B cell (primary cell): ENCODE measurements around the gene KIFBP. TPM values are rescaled to one million over a fixed set of nuclear protein-coding genes. Genes with fewer than 3 reads are reported as not detected.

Source experiments
- ATAC-seq: fragments of 200-7000 bp; cut with Tn5 transposase; one replicate; pipeline ENCODE4 v1.10.0; 2021; ENCODE audit warnings: low read depth, mild to moderate bottlenecking, moderate number of reproducible peaks, moderate library complexity
- CTCF ChIA-PET: fragments of 350-600 bp; sonication (Branson Sonifier 250); formaldehyde crosslinking; loops from one replicate; lab custom pipeline; 2021; ENCODE audit warnings: antibody characterized with exemption, inconsistent platforms; lab: Charles Lee
- POLR2A ChIA-PET: fragments of 350-600 bp; sonication (Branson Sonifier 250); formaldehyde crosslinking; loops from one replicate; lab custom pipeline; 2021; ENCODE audit warnings: antibody characterized with exemption; lab: Charles Lee
- DNase-seq: peaks from one replicate; pipeline ENCODE4 v3.0.0; 2013
- H2AFZ ChIP-seq: 2 replicates; pipeline ENCODE4 v1.6.1; 2012; ENCODE audit warnings: mild to moderate bottlenecking, low read depth, low read length; ENCODE audit not compliant: insufficient read depth, poor library complexity, severe bottlenecking
- H3K27ac ChIP-seq, 2 donors: 1 replicate in 1 of 2; 2 replicates in 1 of 2; pipeline ENCODE4 v1.5.1; 2012 to 2013; ENCODE audit warnings: low read length in 2 of 2, mild to moderate bottlenecking in 2 of 2, moderate library complexity in 1 of 2
- H3K27me3 ChIP-seq, 4 experiments: fragments of 200-600 bp in 1 of 4; sonication (generic) in 1 of 4; replicated peaks in 1 of 4; 1 replicate in 2 of 4; 2 replicates in 2 of 4; pipeline versions ENCODE4 v1.6.1 to v1.7.0; 2013 to 2016; ENCODE audit warnings: low read length in 3 of 4, mild to moderate bottlenecking in 2 of 4, mixed read lengths in 1 of 4, moderate library complexity in 1 of 4; ENCODE audit not compliant: insufficient read depth in 4 of 4, control insufficient read depth in 3 of 4; ENCODE audit errors: control extremely low read depth in 1 of 4
- H3K36me3 ChIP-seq, 2 experiments: replicated peaks in 1 of 2; 1 replicate in 1 of 2; 2 replicates in 1 of 2; pipeline versions ENCODE4 v1.6.1 to v1.7.1; 2013; ENCODE audit warnings: low read length in 1 of 2; ENCODE audit not compliant: insufficient read depth in 2 of 2, control insufficient read depth in 1 of 2; ENCODE audit errors: control extremely low read depth in 1 of 2, extremely low read depth in 1 of 2
- H3K4me1 ChIP-seq, 2 donors: fragments of 200-600 bp in 1 of 2; sonication (generic) in 1 of 2; 1 replicate in 1 of 2; 2 replicates in 1 of 2; pipeline versions ENCODE4 v1.5.1 to v1.6.1; 2013 to 2017; ENCODE audit warnings: low read length in 2 of 2; ENCODE audit not compliant: control insufficient read depth in 2 of 2, insufficient read depth in 2 of 2
- H3K4me2 ChIP-seq: replicated peaks from 2 replicates; pipeline ENCODE3; 2012; ENCODE audit warnings: mild to moderate bottlenecking, low read depth, low read length; ENCODE audit not compliant: poor library complexity, severe bottlenecking
- H3K4me3 ChIP-seq, 5 experiments: fragments of 200-600 bp in 1 of 5; sonication (generic) in 1 of 5; 1 replicate in 3 of 5; 2 replicates in 2 of 5; pipeline versions ENCODE4 v1.5.1 to v1.7.0; 2011 to 2016; ENCODE audit warnings: low read length in 4 of 5, mild to moderate bottlenecking in 4 of 5, low read depth in 2 of 5, control low read depth in 1 of 5, moderate library complexity in 1 of 5; ENCODE audit not compliant: insufficient read depth in 1 of 5; ENCODE audit errors: control extremely low read depth in 1 of 5, extremely low read depth in 1 of 5
- H3K79me2 ChIP-seq: fragments of 200-600 bp; sonication (generic); one replicate; pipeline ENCODE4 v1.6.0; 2016; ENCODE audit warnings: low read length; ENCODE audit not compliant: control insufficient read depth, insufficient read depth
- H3K9ac ChIP-seq: fragments of 200-600 bp; sonication (generic); 2 replicates; pipeline ENCODE4 v1.6.1; 2017; ENCODE audit warnings: mild to moderate bottlenecking, low read length, moderate library complexity
- H3K9me3 ChIP-seq, 3 donors: one replicate each; pipeline versions ENCODE4 v1.6.1 to v1.7.1; 2013; ENCODE audit warnings: low read length in 2 of 3; ENCODE audit not compliant: control insufficient read depth in 2 of 3, insufficient read depth in 1 of 3; ENCODE audit errors: control extremely low read depth in 1 of 3
- H4K20me1 ChIP-seq: 2 replicates; pipeline ENCODE4 v1.6.0; 2012; ENCODE audit warnings: mild to moderate bottlenecking, low read length; ENCODE audit not compliant: insufficient read depth, control insufficient read depth, poor library complexity, severe bottlenecking
- H3K27ac Mint-ChIP-seq: one replicate; pipeline ENCODE4 v1.8.0; 2021; ENCODE audit warnings: mixed read lengths
- H3K27me3 Mint-ChIP-seq: one replicate; pipeline ENCODE4 v1.8.0; 2021; ENCODE audit warnings: mixed read lengths
- H3K4me1 Mint-ChIP-seq: one replicate; pipeline ENCODE4 v1.8.0; 2021; ENCODE audit warnings: mixed read lengths
- H3K4me3 Mint-ChIP-seq: one replicate; pipeline ENCODE4 v1.8.0; 2021; ENCODE audit warnings: mixed read lengths
- H3K9me3 Mint-ChIP-seq: one replicate; pipeline ENCODE4 v1.8.0; 2022; ENCODE audit warnings: mixed read lengths; ENCODE audit not compliant: insufficient read depth
- EZH2 ChIP-seq: IDR thresholded peaks from 2 replicates; pipeline ENCODE4 v1.6.1; 2012; ENCODE audit warnings: borderline replicate concordance, low read depth, mild to moderate bottlenecking, moderate library complexity, low read length; ENCODE audit not compliant: insufficient read depth, poor library complexity, severe bottlenecking
- WGBS: methylation state at CpG from one replicate; pipeline ENCODE4 v1.1.5; 2013; ENCODE audit warnings: missing lambda C conversion rate; ENCODE audit not compliant: insufficient coverage; 5-methylcytosine and 5-hydroxymethylcytosine counted together
- intact Hi-C: fragments of 100-400 bp; cut with micrococcal nuclease; formaldehyde crosslinking; loops from one replicate; pipeline ENCODE4 v1.10.0; 2022
- polyA plus RNA-seq: library from polyadenylated mRNA; depleted of rRNA; stranded (reverse); fragments of >200 nt; gene quantifications from 2 replicates; pipeline ENCODE4 v1.2.3, GENCODE V29; 2012
- total RNA-seq, 2 donors: library from RNA; stranded (reverse); fragments of 120-200 nt in 1 of 2; gene quantifications; 1 replicate in 1 of 2; 2 replicates in 1 of 2; pipeline versions ENCODE4 v1.2.3 to v1.2.4, GENCODE V29; 2013 to 2022
- TF ChIP-seq, protein P1 (sequence below): fragments of 200-600 bp; IDR thresholded peaks from one replicate; pipeline ENCODE4 v1.8.0; 2022; ENCODE audit warnings: antibody characterized with exemption, mild to moderate bottlenecking

The KIFBP gene
- total and polyA plus RNA-seq, 2 donors (not counting 1 experiment from before 2014, with no cell fraction given) = 5.2 to 13.5 TPM

DNA sequence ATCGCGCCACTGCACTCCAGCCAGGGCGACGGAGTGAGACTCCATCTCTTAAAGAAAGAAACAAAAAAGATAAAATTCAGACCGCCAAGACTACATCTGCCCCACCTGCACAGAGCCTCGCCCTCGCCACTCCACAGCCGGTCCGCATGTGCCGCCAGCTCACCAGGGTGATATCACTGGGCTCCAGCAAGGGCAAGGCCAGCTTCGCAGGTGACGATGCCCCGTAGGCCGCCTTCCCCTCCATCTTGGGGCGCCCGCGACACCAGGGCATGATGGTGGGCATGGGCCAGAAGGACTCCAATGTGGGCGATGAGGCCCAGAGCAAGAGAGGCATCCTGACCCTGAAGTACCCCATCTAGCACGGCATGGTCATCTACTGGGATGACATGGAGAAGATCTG is 34.0 kb downstream of the KIFBP start:
- TF ChIP-seq, protein P1, sequence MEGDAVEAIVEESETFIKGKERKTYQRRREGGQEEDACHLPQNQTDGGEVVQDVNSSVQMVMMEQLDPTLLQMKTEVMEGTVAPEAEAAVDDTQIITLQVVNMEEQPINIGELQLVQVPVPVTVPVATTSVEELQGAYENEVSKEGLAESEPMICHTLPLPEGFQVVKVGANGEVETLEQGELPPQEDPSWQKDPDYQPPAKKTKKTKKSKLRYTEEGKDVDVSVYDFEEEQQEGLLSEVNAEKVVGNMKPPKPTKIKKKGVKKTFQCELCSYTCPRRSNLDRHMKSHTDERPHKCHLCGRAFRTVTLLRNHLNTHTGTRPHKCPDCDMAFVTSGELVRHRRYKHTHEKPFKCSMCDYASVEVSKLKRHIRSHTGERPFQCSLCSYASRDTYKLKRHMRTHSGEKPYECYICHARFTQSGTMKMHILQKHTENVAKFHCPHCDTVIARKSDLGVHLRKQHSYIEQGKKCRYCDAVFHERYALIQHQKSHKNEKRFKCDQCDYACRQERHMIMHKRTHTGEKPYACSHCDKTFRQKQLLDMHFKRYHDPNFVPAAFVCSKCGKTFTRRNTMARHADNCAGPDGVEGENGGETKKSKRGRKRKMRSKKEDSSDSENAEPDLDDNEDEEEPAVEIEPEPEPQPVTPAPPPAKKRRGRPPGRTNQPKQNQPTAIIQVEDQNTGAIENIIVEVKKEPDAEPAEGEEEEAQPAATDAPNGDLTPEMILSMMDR = no peak
- TF ChIP-seq EZH2 = no peak
- CTCF ChIA-PET = no interaction called here
- Mint-ChIP-seq H3K9me3 (no peaks in the 10 kb centered on the region), H3K27ac (no peak overlapping the region), H3K27me3 (no peaks in the 10 kb centered on the region), H3K4me3 (no peak overlapping the region), H3K4me1 (no peaks in the 10 kb centered on the region)
- DNase-seq = no peak
- Histone ChIP-seq H3K9ac (no peak overlapping the region), H3K4me2 (no peak overlapping the region), H4K20me1 (no peaks in the 10 kb centered on the region), H3K27me3 (no peaks in the 10 kb centered on the region), H2AFZ (no peak overlapping the region), H3K4me1 (no peaks in the 10 kb centered on the region), H3K4me3 (no peak overlapping the region), H3K36me3 (no peaks in the 10 kb centered on the region), H3K9me3 (no peaks in the 10 kb centered on the region), H3K27ac (no peak overlapping the region), H3K79me2 (no peaks in the 10 kb centered on the region)
- intact Hi-C loops = no loop called here
- POLR2A ChIA-PET = no interaction called here
- no peak for ATAC-seq
- 98% methylated on average over 19 of the region's 19 CpGs for WGBS

DNA sequence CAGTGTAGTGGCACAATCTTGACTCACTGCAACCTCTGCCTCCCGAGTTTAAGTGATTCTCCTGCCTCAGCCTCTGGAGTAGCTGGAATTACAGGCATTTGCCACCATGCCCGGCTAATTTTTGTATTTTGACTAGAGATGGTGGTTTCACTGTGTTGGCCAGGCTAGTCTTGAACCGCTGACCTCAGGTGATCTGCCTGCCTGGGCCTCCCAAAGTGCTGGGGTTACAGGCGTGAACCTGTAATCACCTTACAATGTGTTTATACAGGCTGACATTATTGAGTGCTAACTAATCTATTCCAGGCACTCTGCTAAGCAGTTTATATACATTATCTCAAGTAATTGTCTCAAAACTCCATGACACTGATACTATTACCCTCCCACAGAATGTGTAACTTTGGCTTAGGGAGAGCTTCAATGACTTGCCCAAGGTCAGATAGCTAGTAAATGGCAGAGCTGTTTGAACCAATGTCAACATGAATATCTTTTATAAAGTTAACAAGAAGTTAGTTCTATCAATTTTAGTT is 36.8 kb downstream of the KIFBP start:
- Histone ChIP-seq H4K20me1 (no peaks in the 10 kb centered on the region), H3K27ac (no peak overlapping the region), H3K36me3 (no peaks in the 10 kb centered on the region), H3K4me1 (no peaks in the 10 kb centered on the region), H3K9ac (no peak overlapping the region), H3K79me2 (no peaks in the 10 kb centered on the region), H2AFZ (no peak overlapping the region), H3K9me3 (no peaks in the 10 kb centered on the region), H3K27me3 (no peaks in the 10 kb centered on the region), H3K4me3 (no peak overlapping the region), H3K4me2 (no peak overlapping the region)
- no peak for DNase-seq
- 98% methylated on average over 3 of the region's 4 CpGs for WGBS
- intact Hi-C loops = no loop called here
- CTCF ChIA-PET = no interaction called here
- TF ChIP-seq EZH2 = no peak
- POLR2A ChIA-PET = no interaction called here
- no peak overlapping the region for H3K4me3 Mint-ChIP-seq
- H3K9me3 Mint-ChIP-seq = no peaks in the 10 kb centered on the region
- ATAC-seq = no peak
- no peaks in the 10 kb centered on the region for H3K4me1 Mint-ChIP-seq
- H3K27ac Mint-ChIP-seq = no peak overlapping the region
- H3K27me3 Mint-ChIP-seq = no peaks in the 10 kb centered on the region
